Effector memory CD8-positive, alpha-beta T cell (primary cell): ENCODE measurements around the gene ZBTB47.

Source experiments
- ATAC-seq: fragments of 150-1000 bp; cut with Tn5 transposase; replicated peaks from 2 replicates; pipeline ENCODE4 v1.10.0; 2021; ENCODE audit warnings: mild to moderate bottlenecking, moderate library complexity
- DNase-seq, 3 experiments: peaks; one replicate each; pipeline ENCODE4 v3.0.0; 2021
- H3K27ac Mint-ChIP-seq, 2 donors: one replicate each; pipeline ENCODE4 v1.8.0; 2022; ENCODE audit warnings: mild to moderate bottlenecking in 2 of 2, mixed read lengths in 2 of 2, moderate library complexity in 2 of 2
- H3K27me3 Mint-ChIP-seq, 2 donors: one replicate each; pipeline ENCODE4 v1.8.0; 2022; ENCODE audit warnings: mixed read lengths in 2 of 2
- H3K36me3 Mint-ChIP-seq: one replicate; pipeline ENCODE4 v1.8.0; 2022; ENCODE audit warnings: mild to moderate bottlenecking, moderate library complexity, mixed read lengths; ENCODE audit not compliant: insufficient read depth
- H3K4me1 Mint-ChIP-seq, 2 donors: one replicate each; pipeline ENCODE4 v1.8.0; 2022; ENCODE audit warnings: low read depth in 2 of 2, mixed read lengths in 2 of 2
- H3K4me3 Mint-ChIP-seq, 2 donors: one replicate each; pipeline ENCODE4 v1.8.0; 2022; ENCODE audit warnings: mild to moderate bottlenecking in 2 of 2, mixed read lengths in 2 of 2, moderate library complexity in 2 of 2
- H3K9me3 Mint-ChIP-seq, 2 donors: one replicate each; pipeline ENCODE4 v1.8.0; 2022; ENCODE audit warnings: mixed read lengths in 2 of 2

The ZBTB47 gene

GRCh38 chr3:42704136-42704841 lies 50.8 kb downstream of the ZBTB47 start:
- DNase-seq (no peak), ATAC-seq (no peak)
- Mint-ChIP-seq H3K4me3 (no peak overlapping the region), H3K27ac (no peak overlapping the region), H3K4me1 (peaks cover 7 to 12% of the 10 kb centered on the region in 2 donors), H3K27me3 (peaks cover 26 to 53% of the 10 kb centered on the region in 2 donors), H3K9me3 (no peaks in the 10 kb centered on the region), H3K36me3 (no peaks in the 10 kb centered on the region)

- DNase-seq = no peak
- no peak overlapping the region for H3K27ac Mint-ChIP-seq
Measured at GRCh38 chr3:42705058-42705767, 51.7 kb downstream of the ZBTB47 start.

GRCh38 chr3:42705962-42706585 lies 52.6 kb downstream of the ZBTB47 start:
- DNase-seq (no peak), ATAC-seq (no peak)
- H3K36me3 Mint-ChIP-seq = no peaks in the 10 kb centered on the region
- H3K4me1 Mint-ChIP-seq = peaks cover 5 to 7% of the 10 kb centered on the region in 2 donors
- no peak overlapping the region for H3K27ac Mint-ChIP-seq
- no peak overlapping the region for H3K4me3 Mint-ChIP-seq
- no peaks in the 10 kb centered on the region for H3K9me3 Mint-ChIP-seq
- H3K27me3 Mint-ChIP-seq = peaks cover 22 to 53% of the 10 kb centered on the region in 2 donors

More at GRCh38 chr3:42705058-42705767, 51.7 kb downstream of the ZBTB47 start:
- Mint-ChIP-seq H3K4me3 (no peak overlapping the region), H3K4me1 (peaks cover 7 to 9% of the 10 kb centered on the region in 2 donors), H3K36me3 (no peaks in the 10 kb centered on the region), H3K27me3 (peaks cover 25 to 56% of the 10 kb centered on the region in 2 donors), H3K9me3 (no peaks in the 10 kb centered on the region)
- no peak for ATAC-seq

- DNase-seq (no peak), ATAC-seq (no peak)
- peaks cover 17 to 46% of the 10 kb centered on the region in 2 donors for H3K27me3 Mint-ChIP-seq
- no peaks in the 10 kb centered on the region for H3K36me3 Mint-ChIP-seq
- no peak overlapping the region for H3K4me3 Mint-ChIP-seq
- H3K27ac Mint-ChIP-seq = no peak overlapping the region
- H3K9me3 Mint-ChIP-seq = no peaks in the 10 kb centered on the region
- no peaks in the 10 kb centered on the region for H3K4me1 Mint-ChIP-seq
Measured at GRCh38 chr3:42706721-42707619, 53.5 kb downstream of the ZBTB47 start.

GRCh38 chr3:42707620-42708355 lies 54.3 kb downstream of the ZBTB47 start:
- DNase-seq (no peak), ATAC-seq (no peak)
- no peak overlapping the region for H3K4me3 Mint-ChIP-seq
- no peaks in the 10 kb centered on the region for H3K4me1 Mint-ChIP-seq
- H3K27ac Mint-ChIP-seq = no peak overlapping the region
- no peaks in the 10 kb centered on the region for H3K36me3 Mint-ChIP-seq
- no peaks in the 10 kb centered on the region for H3K9me3 Mint-ChIP-seq
- peaks cover 17 to 45% of the 10 kb centered on the region in 2 donors for H3K27me3 Mint-ChIP-seq

- H3K4me1 Mint-ChIP-seq = no peaks in the 10 kb centered on the region
- no peak for ATAC-seq
- no peaks in the 10 kb centered on the region for H3K36me3 Mint-ChIP-seq
- H3K9me3 Mint-ChIP-seq = no peaks in the 10 kb centered on the region
- no peak overlapping the region for H3K4me3 Mint-ChIP-seq
- H3K27me3 Mint-ChIP-seq = peaks cover 21 to 36% of the 10 kb centered on the region in 2 donors
- no peak for DNase-seq
- no peak overlapping the region for H3K27ac Mint-ChIP-seq
Measured at GRCh38 chr3:42708611-42709151, 55.2 kb downstream of the ZBTB47 start.

GRCh38 chr3:42709621-42710020 lies 56.1 kb downstream of the ZBTB47 start:
- no peaks in the 10 kb centered on the region for H3K9me3 Mint-ChIP-seq
- H3K4me1 Mint-ChIP-seq = no peaks in the 10 kb centered on the region
- peaks cover 29 to 34% of the 10 kb centered on the region in 2 donors for H3K27me3 Mint-ChIP-seq

GRCh38 chr3:42710323-42711021 lies 57.0 kb downstream of the ZBTB47 start:
- ATAC-seq (no peak), DNase-seq (no peak)
- Mint-ChIP-seq H3K27me3 (peaks cover 29 to 34% of the 10 kb centered on the region in 2 donors), H3K4me1 (no peaks in the 10 kb centered on the region), H3K9me3 (no peaks in the 10 kb centered on the region), H3K27ac (no peak overlapping the region), H3K36me3 (no peaks in the 10 kb centered on the region), H3K4me3 (no peak overlapping the region)

More at GRCh38 chr3:42709621-42710020, 56.1 kb downstream of the ZBTB47 start:
- Mint-ChIP-seq H3K4me3 (no peak overlapping the region), H3K36me3 (no peaks in the 10 kb centered on the region), H3K27ac (no peak overlapping the region)
- DNase-seq = no peak
- no peak for ATAC-seq

- DNase-seq = no peak
- no peak overlapping the region for H3K27ac Mint-ChIP-seq
- H3K4me3 Mint-ChIP-seq = no peak overlapping the region
- H3K36me3 Mint-ChIP-seq = no peaks in the 10 kb centered on the region
- no peaks in the 10 kb centered on the region for H3K4me1 Mint-ChIP-seq
- H3K27me3 Mint-ChIP-seq = peaks cover 23 to 29% of the 10 kb centered on the region in 2 donors
- no peak for ATAC-seq
- H3K9me3 Mint-ChIP-seq = no peaks in the 10 kb centered on the region
Measured at GRCh38 chr3:42711491-42712343, 58.2 kb downstream of the ZBTB47 start.

- Mint-ChIP-seq H3K27me3 (peaks cover 18 to 28% of the 10 kb centered on the region in 2 donors), H3K27ac (no peak overlapping the region), H3K9me3 (no peaks in the 10 kb centered on the region), H3K4me1 (no peaks in the 10 kb centered on the region), H3K4me3 (no peak overlapping the region), H3K36me3 (no peaks in the 10 kb centered on the region)
- no peak for DNase-seq
- ATAC-seq = no peak
Measured at GRCh38 chr3:42712344-42712648, 58.8 kb downstream of the ZBTB47 start.

- no peak for ATAC-seq
- Mint-ChIP-seq H3K9me3 (no peaks in the 10 kb centered on the region), H3K36me3 (no peaks in the 10 kb centered on the region), H3K27ac (peak overlapping the region in 1 of 2 donors; percentile 77), H3K27me3 (peaks cover 12 to 23% of the 10 kb centered on the region in 2 donors), H3K4me1 (no peaks in the 10 kb centered on the region), H3K4me3 (no peak overlapping the region)
- no peak for DNase-seq
Measured at GRCh38 chr3:42712688-42713372, 59.3 kb downstream of the ZBTB47 start.
